ENCODE data around the gene ARHGAP22. TPM values are rescaled to one million over a fixed set of nuclear protein-coding genes. Genes with fewer than 3 reads are reported as not detected.

Gene ARHGAP22
- total RNA-seq, 1 experiment from 2014 or later, result 9.9 TPM

GRCh38 chr10:48649349-48649944 lies 44.6 kb upstream of the ARHGAP22 start (continued):
- no peak for TF ChIP-seq ZBTB33 (IDR thresholded peaks at IDR 0.05; ENCODE audit: extremely low read depth, insufficient replicate concordance, low read length)
- no peak for TF ChIP-seq RAD21 (IDR thresholded peaks at IDR 0.05; ENCODE audit: low read depth)
- no peak for TF ChIP-seq MAX (IDR thresholded peaks at IDR 0.05)
- no peak for TF ChIP-seq ELF1 (IDR thresholded peaks at IDR 0.05; ENCODE audit: borderline replicate concordance, low read depth)

- Histone ChIP-seq H3K4me3 (replicated peaks in 1 of 2; ENCODE audit: low read depth in 1 of 2, low read length in 2 of 2) (no peak overlapping the region), H3K27me3 (ENCODE audit: insufficient read depth, low read length) (no peaks in the 10 kb centered on the region), H4K20me1 (ENCODE audit: insufficient read depth) (no peaks in the 10 kb centered on the region), H3K9ac (ENCODE audit: low read length) (no peak overlapping the region), H3K27ac (ENCODE audit: low read depth, low read length) (no peak overlapping the region), H3K9me2 (ENCODE audit: insufficient read depth) (no peaks in the 10 kb centered on the region), H3K79me2 (ENCODE audit: insufficient read depth, low read length) (no peaks in the 10 kb centered on the region), H3K36me3 (ENCODE audit: control insufficient read depth in 1 of 2, insufficient read depth in 2 of 2, low read length in 2 of 2) (no peaks in the 10 kb centered on the region), H3K4me1 (ENCODE audit: control insufficient read depth in 1 of 2, insufficient read depth in 2 of 2, low read length in 2 of 2) (no peaks in the 10 kb centered on the region), H2AFZ (ENCODE audit: low read depth, low read length, poor library complexity, severe bottlenecking) (no peak overlapping the region), H3K4me2 (ENCODE audit: low read length) (no peak overlapping the region), H3K9me3 (ENCODE audit: control insufficient read depth in 1 of 2, insufficient read depth in 1 of 2, low read depth in 1 of 2, low read length in 2 of 2) (no peaks in the 10 kb centered on the region)
- CTCF ChIA-PET, result interaction anchor here (1.0 kb wide), 1 partner anchor 8 kb away, joined by 6 read pairs; no protein-coding TSS in a partner anchor
- DNase-seq (ENCODE audit: low read depth, low spot score) (no peak), ATAC-seq (no peak)
- no TSS peak for BruUV-seq (replicated peaks)
- POLR2A ChIA-PET, result no interaction called here
- no peak for TF ChIP-seq EZH2 (IDR thresholded peaks at IDR 0.05)
- TF ChIP-seq ZNF274 (IDR thresholded peaks at IDR 0.05; ENCODE audit: low read depth, low read length), result no peak
- TF ChIP-seq POLR2AphosphoS5 (IDR thresholded peaks at IDR 0.05; ENCODE audit: low read depth, low read length), result no peak
- TF ChIP-seq CBX3 (IDR thresholded peaks at IDR 0.05; ENCODE audit: low read depth), result no peak
- no peak for TF ChIP-seq REST (IDR thresholded peaks at IDR 0.05; ENCODE audit: low read depth)
- TF ChIP-seq EZH2phosphoT487 (IDR thresholded peaks at IDR 0.05; ENCODE audit: borderline replicate concordance), result no peak
- no peak for TF ChIP-seq TCF7L2 (IDR thresholded peaks at IDR 0.05; ENCODE audit: borderline replicate concordance, extremely low read depth, insufficient read depth, insufficient read length)
- no peak for TF ChIP-seq JUND (IDR thresholded peaks at IDR 0.05)
- intact Hi-C loops (cut with micrococcal nuclease), result loop anchor here (5.0 kb wide), 1 partner anchor 286 kb away; no protein-coding TSS in a partner anchor
- RAD21 ChIA-PET (ENCODE audit: low non-redundant PET in 1 of 2, low total read pairs in 2 of 2, uncharacterized antibody in 2 of 2, unreplicated experiment in 2 of 2), result no interaction called here
Observed at GRCh38 chr10:48648172-48648942, 43.5 kb upstream of the ARHGAP22 start.

Measured in HCT116 (cell line).